ENCODE data around the gene FREM3.

GRCh38 chr4:143558823-143559756, 141.4 kb downstream of the FREM3 start:
- TF ChIP-seq CTCF (IDR thresholded peaks at IDR 0.05) (peak; percentile 68), EZH2 (IDR thresholded peaks at IDR 0.05) (no peak), EZH2phosphoT487 (IDR thresholded peaks at IDR 0.05) (no peak)
